Keratinocyte (primary cell): ENCODE results near the gene OSBPL10.

Experiments used
- EZH2 ChIP-seq: IDR thresholded peaks from one replicate; pipeline ENCODE4 v1.6.1; 2012; ENCODE audit warnings: inconsistent platforms, mild to moderate bottlenecking, low read length, moderate library complexity
- TF ChIP-seq, protein P1 (sequence below), 3 experiments: IDR thresholded peaks in 1 of 3; conservative IDR thresholded peaks in 1 of 3; optimal IDR thresholded peaks in 1 of 3; 2 replicates in 2 of 3; 3 replicates in 1 of 3; pipeline versions ENCODE3 to v1.5.1; 2011; ENCODE audit warnings: low read length in 3 of 3, mild to moderate bottlenecking in 3 of 3, moderate library complexity in 2 of 3, control low read depth in 1 of 3, inconsistent platforms in 1 of 3; ENCODE audit not compliant: insufficient read depth in 2 of 3; ENCODE audit errors: extremely low read depth in 1 of 3

DNA sequence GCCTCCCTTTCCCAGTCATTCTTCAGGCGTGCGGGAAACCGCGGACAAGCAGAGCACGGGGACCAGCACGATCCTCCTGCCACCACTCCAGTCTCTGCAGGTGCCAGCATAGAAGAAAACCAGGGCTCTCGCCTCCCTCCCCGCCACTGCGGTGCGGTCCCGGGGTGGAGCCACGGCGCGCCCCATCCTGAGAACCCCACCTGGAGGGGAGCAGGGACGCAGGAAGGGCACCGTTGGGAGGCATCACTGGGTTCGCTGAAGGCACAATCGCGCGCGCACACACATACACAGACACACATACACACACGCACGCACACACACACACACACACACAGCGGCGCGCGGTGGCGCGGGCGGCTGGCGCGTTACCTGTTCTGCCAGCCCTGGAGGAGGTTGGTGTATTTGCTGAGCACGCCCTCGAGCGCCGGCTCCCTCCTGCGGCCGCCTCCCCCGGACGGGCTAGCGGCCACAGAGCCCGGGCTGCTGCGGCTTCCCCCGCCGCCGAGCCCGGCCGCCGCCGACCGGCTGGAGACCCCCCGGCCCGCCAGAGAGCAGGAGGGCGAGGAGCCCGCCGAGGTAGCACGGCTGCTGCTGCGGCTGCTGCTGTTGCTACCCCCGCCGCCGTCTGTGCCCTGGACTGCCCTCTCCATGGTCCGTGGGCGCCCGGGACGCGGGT lies 394 bp downstream of the OSBPL10 start:
- TF ChIP-seq, protein P1, sequence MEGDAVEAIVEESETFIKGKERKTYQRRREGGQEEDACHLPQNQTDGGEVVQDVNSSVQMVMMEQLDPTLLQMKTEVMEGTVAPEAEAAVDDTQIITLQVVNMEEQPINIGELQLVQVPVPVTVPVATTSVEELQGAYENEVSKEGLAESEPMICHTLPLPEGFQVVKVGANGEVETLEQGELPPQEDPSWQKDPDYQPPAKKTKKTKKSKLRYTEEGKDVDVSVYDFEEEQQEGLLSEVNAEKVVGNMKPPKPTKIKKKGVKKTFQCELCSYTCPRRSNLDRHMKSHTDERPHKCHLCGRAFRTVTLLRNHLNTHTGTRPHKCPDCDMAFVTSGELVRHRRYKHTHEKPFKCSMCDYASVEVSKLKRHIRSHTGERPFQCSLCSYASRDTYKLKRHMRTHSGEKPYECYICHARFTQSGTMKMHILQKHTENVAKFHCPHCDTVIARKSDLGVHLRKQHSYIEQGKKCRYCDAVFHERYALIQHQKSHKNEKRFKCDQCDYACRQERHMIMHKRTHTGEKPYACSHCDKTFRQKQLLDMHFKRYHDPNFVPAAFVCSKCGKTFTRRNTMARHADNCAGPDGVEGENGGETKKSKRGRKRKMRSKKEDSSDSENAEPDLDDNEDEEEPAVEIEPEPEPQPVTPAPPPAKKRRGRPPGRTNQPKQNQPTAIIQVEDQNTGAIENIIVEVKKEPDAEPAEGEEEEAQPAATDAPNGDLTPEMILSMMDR (optimal IDR thresholded peaks at IDR 0.05 in 1 of 3, IDR thresholded peaks at IDR 0.05 in 1 of 3, conservative IDR thresholded peaks at IDR 0.05 in 1 of 3; ENCODE audit: extremely low read depth in 1 of 3, insufficient read depth in 2 of 3, low read length in 3 of 3) = peak in 2 of 3 experiments; percentile 26 to 30
- no peak for TF ChIP-seq EZH2
